Fibroblast of skin of back (primary cell): ENCODE data around the gene TYRP1.

Source experiments
- DNase-seq: peaks from one replicate; pipeline ENCODE4 v3.0.0-alpha.2; 2013

Gene TYRP1

DNA sequence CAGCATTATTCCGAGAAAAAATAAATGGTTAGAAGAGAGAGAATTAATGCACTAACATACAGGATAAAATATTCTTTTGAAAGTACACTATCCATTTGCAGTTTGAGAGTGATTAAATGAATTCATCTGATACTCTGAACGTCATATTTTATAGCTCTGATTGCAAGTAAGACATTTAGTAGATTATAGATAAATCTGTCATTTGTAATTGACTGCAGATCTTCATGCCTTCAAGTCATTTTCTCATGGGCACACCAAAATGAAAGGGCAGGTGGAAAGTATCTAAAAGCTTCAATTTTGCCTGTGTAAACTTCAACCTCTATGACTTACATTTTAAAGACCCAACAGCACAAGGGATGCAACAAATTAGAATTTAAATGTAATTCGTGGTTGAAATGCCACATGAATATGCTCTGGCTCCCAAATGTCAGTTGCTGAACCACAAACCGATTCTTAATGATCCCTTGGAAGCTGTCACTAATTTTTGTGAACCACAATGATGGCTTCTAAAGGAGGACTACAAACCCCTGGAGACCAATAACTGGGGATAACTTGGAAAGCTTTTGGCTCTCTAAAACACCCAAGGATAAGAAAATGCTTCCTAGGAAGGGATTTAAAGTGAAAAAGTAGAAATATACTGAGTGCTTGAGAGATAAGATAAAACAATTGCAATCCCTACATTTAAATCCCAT is 3.9 kb downstream of the TYRP1 start:
- no peak for DNase-seq

DNA sequence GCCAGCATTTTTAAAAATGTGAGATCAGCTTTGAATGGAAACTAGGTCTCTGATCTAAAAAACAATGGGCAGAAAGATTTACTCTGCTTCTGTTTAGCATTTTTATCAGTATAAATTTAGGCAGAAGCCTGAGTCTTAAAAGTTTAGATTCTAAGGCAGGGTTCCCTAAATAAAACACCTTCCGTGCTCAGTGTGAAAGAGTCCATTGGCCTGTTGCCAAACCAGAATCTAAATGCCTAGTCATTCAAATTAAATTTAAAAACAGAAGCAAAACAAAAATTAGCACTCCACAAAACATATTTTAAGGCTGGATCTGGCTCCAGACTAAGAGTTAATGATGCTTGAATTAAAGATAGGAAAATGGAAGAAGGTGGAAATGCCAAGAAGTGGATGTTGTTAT is 4.5 kb downstream of the TYRP1 start:
- no peak for DNase-seq

DNA sequence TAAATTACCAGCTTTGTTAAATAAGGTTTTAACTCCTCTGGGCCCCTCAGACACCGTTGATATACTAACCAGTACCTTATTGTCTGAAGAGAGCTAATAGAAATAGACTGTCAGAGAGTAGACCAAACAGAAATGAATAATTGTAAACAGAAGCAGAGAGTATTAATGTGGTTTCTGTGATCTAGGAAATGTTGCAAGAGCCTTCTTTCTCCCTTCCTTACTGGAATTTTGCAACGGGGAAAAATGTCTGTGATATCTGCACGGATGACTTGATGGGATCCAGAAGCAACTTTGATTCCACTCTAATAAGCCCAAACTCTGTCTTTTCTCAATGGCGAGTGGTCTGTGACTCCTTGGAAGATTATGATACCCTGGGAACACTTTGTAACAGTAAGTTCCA is 5.1 kb downstream of the TYRP1 start:
- DNase-seq, result no peak

DNA sequence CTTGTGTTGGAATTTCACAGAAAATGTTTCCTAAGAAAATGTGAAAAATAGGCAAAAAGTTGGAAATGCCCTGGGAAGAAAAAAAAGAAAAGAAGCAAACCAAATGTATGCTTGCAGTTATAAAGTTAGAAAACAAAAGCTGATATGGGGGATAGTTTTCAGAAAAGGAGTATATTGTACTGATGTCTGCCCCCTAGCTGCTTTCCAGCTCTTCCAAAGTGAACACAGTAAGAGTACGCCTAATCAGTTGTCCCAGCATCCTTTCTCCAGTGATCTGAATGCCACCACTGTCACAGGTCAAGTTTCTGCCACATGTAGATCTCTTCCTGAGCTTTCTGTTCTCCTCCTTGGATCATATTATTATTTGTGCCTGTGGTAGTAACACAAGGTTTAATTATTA is 5.8 kb downstream of the TYRP1 start:
- DNase-seq, result no peak

DNA sequence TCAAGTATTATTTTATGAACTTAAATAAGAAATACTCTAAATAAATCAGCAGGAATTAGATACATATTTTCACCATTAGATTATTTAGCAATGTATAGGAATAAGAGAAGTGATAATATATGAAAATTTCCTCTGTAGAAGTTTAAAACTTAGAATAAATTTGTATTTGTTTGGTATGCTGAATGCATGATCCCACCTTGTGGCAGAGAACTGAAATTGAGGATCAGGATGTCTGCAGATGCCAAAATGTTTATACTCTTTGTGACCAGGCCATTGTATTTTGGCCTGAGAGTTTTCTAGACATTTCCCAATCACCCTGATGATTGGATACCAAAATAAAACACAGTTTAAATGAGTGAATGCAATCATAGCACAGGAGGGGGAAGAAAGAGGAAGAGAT is 6.3 kb downstream of the TYRP1 start:
- no peak for DNase-seq

DNA sequence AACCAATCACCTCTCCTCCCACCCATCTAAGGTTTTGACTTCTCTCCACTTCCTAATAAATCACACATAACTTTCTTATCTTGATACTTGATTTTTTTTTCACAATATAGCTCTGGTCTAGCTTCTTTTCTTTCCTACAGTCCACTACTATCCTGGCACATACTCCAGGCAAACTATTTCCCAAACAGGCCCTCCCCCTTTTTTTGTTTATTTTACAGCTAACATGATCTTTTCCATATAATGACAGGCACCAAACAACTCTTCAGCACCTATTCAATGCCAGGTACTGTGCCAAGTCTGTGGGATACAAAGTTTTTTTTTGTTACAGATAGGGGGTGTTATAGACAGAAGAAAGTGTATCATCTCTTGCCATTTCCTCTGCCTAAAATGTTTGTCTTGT is 7.9 kb downstream of the TYRP1 start:
- DNase-seq, result no peak

DNA sequence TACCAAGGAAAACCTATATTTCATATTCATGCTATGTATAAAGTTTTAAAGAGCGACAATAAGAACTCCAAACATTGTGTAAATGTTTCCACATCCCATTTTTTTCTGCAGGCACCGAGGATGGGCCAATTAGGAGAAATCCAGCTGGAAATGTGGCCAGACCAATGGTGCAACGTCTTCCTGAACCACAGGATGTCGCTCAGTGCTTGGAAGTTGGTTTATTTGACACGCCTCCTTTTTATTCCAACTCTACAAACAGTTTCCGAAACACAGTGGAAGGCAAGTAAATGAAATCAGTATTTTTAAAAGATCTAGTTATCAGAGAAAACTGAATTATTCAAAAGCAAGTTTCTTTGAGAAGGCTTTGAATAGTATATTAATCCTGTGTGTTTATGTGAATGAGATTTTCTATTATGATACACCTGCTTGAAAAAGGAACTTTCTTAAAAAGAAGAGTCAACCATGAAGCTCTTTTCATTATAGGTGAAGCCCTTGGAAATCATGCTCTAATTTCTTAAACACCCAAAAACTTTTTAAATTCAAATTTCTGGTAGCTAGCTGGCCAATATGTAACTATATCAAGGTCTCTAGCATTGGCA is 9.1 kb downstream of the TYRP1 start:
- peak; percentile 55 for DNase-seq

DNA sequence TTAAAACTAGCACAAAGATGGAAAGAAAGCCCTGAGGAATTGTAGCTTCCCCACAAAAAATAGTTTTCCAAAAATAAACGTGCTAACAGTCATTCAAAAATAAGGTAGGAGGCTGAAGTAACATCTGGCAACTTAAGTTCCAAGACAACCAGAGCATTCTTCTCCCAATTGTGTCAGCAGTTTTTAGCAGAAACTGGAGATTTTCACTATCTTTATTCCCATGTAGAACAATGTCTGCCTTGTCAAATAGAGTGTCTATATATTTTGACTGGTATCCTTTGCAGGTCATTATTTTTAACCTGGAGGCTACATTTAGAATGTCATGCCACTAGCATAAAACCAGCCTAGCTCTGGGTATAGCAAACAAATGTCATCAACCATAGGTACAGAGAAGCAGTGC is 10.8 kb downstream of the TYRP1 start:
- no peak for DNase-seq

DNA sequence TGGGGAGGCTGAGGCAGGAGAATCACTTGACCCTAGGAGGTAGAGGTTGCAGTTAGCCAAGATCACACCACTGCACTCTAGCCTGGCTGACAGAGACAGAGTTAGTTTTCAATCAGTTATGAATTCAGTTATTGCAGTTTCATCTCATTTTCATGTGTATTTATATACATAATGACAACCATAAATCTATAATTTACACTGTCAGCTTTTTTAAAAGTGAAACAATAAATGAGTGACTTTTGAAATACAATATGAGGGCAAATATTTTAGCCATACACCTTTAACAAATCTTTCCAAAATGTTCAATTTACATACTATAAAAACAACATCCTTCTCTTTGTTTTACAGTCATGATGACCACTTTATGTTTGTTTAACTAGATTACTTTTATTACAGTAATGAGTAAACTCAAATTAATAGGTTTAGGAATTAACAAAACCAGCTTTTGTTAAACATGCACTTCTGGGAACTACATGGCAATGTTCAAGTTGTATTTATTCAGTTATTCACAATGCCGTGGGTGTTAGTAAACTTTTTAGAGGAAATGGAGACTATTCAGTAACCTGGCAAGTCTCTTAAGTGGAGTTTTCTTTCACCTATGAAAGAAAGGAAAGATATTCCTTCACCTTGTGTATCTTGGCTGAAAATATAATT is 12.7 kb downstream of the TYRP1 start:
- no peak for DNase-seq

DNA sequence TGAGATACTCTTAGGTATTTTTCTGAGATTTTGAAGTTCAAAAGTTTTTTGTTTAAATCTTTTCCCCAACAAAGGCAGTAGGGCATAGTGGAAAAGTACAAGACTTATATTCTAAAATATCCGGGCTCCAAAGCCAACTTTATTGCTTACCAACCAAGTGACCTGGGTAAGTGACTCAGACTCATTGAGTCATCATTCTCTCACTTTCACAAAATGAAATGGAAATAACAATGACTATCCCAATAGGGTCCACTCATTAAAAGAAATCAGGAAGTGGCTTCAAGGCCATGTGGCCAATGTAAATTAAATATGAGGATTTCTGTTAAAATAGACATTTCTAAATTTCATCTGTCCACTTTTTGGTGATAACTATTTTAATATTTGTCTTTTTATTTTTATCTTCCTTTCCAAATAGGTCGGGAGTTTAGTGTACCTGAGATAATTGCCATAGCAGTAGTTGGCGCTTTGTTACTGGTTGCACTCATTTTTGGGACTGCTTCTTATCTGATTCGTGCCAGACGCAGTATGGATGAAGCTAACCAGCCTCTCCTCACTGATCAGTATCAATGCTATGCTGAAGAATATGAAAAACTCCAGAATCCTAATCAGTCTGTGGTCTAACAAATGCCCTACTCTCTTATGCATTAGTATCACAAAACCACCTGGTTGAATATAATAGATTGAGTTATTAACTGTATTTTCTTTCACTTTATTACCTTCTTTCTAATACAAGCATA is 15.5 kb downstream of the TYRP1 start:
- peak; percentile 55 for DNase-seq

DNA sequence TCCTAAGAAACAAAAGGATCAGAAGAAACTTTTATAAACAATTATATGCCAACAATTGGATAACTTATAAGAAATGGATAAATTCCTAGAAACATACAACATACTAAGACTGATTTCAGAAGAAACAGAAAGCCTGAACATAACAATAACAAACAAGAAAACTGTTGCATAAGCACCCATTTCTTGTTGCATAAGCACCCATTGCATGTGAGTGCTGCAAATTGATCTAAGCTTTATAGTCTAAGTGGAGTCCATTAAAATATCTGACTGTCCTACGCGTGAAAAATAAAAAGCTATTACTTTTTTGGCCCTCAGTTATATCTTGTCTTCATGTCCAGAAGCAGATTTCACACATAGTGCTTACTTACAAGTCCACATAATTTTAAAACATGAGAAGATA is 19.3 kb downstream of the TYRP1 start:
- DNase-seq, result no peak

DNA sequence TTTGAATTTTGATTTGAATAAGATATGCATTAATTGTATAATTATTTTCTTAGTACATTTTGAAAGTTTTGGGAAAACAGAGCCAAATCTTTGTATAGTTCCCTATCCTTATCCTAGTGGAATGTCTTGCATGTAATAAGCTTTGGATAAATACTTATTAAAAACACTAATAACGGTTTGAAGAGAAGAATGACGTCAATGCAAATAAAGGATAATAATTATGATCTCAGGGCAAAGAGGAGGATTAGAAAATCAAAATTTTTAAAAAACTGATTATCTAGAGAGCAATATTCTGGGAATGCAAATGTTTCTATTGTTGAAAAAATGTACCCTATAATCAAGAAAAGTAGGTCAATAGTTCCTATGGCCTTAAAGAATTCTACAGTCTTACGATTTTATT is 22.1 kb downstream of the TYRP1 start:
- no peak for DNase-seq

DNA sequence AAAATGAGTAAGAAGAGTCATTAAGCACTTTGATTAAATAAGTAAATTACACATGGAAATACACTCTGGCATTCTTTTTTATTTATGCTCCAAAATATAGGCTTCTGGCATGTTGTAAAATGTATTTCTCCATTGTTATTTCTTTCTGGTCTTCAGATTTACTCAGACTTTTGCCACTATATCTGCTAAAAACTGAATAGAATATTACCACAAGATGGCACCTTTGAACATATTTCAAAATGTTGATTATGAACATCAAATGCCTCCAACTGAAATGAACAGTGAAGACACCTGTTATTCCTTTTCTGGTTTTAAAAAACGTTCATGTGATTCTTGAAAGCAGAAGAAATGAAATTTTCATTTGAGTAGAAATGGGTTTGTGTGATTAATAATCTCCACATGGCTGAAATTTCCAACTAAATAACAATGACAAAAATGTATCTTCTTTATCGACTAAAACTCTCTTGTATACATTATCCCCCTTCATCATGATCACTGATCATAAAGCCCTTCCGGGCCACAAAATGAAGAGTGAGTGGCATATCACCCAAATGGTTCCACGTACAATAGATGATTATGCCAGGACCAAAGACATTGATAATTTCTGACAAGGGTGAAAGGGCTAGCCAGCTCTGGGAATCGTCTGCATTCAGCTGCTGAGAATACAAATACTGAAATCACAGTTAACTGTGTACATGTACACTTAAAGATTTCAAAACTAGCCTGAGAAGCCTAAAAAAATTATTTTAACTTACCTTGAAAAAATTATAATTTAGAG is 23.8 kb downstream of the TYRP1 start:
- DNase-seq, result no peak

DNA sequence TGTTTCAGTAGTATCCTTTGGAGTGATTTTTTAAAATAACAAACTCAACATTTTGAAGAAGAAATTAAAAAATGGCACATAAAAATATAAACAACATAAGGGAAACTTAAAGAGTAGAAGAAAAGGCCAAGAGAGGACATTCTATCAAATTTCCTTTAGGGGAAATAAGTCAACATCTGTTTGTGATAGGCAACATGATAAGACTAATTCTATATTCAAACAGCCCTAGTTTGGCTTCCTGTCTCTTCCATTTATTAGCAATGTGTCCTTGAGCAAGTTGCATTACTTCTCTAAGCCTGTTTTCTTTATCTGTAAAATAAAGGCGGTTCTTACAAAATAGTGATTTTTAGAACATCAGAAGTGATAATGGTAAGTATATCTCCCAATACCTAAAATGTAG is 24.7 kb downstream of the TYRP1 start:
- DNase-seq, result no peak

DNA sequence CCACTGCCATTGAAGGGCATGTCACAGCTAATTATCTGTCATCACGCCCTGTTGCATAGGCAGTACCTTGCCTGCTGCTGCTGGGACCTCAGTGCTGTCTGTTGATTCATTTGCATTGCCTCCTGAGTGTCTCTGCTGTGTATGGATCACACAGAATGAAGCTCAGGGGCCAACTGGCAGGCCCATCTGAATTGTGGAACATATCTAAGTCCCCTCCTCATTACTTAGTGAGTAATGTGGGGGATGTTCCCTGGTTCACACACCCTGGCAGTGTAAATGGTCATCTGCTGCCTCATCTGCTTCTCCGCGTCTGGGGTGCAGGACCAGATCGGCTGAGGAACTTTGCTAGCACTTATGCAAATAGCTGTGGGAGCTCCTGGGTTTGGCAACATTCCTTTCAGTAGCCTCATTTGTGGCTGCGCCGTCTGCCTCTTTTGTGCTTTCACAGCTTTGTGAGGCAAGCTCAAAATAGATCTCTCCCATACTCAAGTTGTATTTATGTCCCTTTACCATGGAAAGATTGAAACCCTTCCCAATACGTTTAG is 25.4 kb downstream of the TYRP1 start:
- peak; percentile 84 for DNase-seq

DNA sequence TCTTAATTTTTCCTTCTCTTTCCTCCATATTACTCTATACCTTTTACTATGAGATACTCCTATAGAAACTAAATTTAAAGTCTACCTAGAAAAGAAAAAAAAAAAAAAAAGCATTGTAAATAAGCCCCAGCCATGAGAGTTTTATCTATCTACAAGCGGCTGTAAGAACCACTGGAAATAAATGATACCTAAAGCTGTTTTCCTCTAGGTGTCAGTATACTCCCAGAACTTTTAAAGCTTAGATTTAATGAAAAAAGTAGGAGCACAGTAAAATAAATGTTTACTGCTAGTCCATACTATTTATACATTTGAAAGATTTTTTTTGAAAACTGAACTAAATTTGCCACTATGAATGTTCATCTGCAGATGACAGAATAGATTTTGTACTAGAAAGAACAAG is 26.2 kb downstream of the TYRP1 start:
- peak; percentile 60 for DNase-seq

DNA sequence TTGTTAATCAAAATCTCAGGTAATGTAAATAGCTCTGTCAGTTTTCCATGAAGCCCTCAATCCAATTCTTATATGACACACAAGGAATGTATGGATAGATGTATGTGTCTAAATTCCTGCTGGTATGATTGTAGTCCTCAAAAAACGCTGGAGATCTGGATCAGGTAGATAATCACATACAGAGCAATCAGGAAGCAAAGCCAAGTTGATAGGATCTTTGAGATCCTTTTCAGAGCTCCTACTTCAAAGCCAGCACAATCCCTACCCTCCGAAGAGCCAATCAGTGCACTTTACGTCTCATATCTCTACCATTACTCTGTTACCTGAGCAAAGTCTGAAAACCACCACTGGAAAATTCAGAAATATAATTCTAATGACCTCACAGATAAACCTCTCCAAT is 27.4 kb downstream of the TYRP1 start:
- DNase-seq, result no peak

DNA sequence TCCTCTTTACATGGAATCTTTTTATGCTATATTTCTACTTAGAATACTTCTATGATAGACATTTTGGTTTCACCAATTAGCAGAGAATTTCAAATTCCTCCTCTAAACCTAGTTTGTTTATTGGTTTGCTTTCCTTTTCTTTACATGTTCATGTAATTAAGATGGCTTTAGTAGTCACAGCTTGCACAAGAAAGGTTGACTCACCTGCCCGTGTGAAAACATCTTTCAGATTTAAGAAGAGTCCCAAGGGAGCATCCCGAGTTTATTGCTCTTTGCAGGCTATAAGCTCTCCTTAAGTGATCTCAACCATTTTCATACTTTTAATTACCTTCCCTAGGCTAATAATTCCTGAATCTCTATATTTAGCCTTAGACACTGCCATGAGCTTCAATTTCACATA is 28.9 kb downstream of the TYRP1 start:
- DNase-seq, result no peak

DNA sequence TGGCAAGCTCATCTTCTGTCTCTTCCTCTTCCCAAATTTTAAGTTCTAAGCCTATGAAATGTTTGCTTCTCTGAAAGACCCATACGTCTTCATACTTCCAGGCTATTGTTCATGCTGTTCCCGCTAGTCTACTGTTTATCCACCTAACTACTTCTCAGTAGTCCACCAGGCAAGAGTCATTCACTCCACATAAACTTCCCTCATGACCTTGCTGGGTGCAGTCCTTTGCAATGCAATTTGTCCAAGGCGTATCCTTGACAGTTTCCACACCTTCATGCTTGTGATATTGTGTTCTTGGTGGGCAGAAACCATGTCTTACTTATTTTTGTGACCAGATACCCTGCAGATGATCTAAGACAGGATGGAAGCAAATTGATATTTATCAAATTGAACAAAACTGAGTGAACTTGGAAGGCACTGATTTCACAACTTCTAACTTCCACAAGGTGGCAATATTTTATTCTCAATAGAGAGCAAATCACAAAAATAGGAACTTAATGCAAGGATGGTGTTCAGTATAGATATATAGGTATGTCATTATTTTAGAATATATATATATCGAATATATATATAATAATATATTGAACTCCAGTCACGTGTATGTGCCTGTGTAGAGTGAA is 30.3 kb downstream of the TYRP1 start:
- peak; percentile 32 for DNase-seq

DNA sequence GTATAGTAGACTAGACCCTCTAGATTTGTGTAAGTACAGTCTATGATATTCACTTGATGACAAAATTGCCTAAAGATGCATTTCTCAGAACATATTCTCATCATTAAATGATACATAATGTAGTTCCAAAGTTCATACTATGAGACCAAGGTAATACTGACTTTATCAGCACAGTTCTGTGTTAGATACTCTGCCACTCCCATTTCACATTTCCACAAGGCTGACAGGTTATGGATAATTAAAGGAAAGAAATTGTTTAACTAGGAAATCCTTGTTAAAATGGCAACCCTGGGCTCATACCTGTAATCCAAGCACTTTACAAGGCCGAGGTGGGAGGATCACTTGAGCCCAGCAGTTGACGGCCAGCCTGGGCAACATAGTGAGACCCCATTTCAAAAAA is 33.6 kb downstream of the TYRP1 start:
- DNase-seq, result no peak

DNA sequence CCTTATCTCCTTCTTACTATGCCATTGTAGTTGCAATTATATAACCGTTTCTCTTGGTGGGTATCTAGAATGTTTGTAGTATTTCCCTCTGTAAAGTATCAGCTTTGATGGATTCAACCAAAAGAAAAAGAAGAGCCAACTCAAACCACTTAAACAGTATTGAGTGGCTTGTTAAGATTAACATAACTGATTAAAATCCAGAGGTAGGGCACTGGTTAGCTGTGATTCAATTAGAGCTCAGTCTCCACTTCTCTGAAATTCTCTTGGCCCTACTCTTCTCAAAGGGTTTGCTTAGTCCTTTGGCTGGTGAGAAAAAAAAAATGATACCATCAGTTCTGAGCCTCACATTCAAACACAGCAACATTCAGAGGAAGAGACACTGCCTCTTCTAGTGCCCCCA is 37.0 kb downstream of the TYRP1 start:
- no peak for DNase-seq

DNA sequence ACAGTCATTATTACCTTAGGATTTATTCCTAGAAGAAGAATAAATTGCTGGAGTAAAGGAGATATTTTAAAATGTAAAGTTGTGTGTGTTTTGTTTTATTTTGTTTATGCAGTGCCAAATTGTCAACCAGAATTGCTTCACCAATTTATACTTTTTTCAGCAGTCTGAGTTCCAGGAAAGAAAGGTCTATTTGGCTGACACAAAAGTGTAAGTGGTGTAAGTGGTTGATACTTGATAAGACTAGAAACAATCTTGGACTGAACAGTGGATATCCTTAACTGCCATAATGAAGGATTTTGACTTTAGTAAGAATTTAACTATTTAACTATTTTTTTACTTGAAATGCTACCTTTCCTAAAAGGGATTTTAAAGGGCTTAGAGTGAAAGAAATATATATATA is 37.7 kb downstream of the TYRP1 start:
- no peak for DNase-seq
